ELF-1 (cell line): ENCODE data around the gene GARIN1A.
"Not testable (repeated sequence)": the region's sequence is repeated elsewhere in the genome, so short reads cannot be mapped to it uniquely, and the experiment has no call there.

Experiments
- DNase-seq: peaks from one replicate; pipeline ENCODE4 v3.0.0-alpha.2; 2016; ENCODE audit warnings: low read depth, low spot score

The GARIN1A gene

DNA sequence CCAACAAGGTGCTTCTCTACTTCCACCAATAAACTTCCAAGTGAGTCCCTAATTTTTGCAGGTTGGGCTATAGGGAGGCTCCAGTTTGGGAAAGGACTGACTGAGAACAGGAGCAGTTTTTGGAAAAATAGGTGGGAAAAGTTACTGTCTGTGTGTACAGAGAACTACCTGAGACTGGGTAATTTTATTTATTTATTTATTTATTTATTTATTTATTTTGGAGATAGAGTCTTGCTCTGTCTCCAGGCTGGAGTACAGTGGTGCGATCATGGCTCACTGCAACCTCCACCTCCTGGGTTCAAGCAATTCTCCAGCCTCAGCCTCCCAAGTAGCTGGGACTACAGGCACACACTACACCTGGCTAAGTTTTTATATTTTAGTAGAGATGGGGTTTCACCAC lies 11.2 kb downstream of the GARIN1A start:
- not testable (repeated sequence) for DNase-seq

GRCh38 chr7:128683738-128684137 lies 11.6 kb downstream of the GARIN1A start:
- DNase-seq: not testable (repeated sequence)

DNA sequence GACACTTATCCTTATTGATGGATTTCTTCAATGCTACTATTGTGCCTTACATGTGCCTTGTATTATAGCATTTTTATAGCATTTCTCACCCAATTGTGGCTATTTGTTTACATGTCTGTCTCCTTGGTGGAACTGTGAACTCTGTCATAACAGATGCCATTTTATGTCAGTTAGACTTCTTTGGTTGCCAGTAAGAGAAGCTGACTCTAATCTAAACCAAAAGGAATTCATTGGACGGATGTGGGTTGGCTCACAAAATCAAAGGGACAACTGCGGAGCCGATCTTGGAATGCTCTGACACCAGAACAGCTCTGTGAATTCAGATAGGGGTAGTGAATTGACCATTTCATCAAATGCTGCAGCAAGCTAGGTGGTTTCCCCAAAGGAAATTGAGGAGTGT lies 15.0 kb downstream of the GARIN1A start:
- DNase-seq: no peak

- DNase-seq: no peak
Measured at GRCh38 chr7:128688492-128688891, 16.4 kb downstream of the GARIN1A start.

GRCh38 chr7:128689161-128689935 lies 17.3 kb downstream of the GARIN1A start:
- not testable (repeated sequence) for DNase-seq

DNA sequence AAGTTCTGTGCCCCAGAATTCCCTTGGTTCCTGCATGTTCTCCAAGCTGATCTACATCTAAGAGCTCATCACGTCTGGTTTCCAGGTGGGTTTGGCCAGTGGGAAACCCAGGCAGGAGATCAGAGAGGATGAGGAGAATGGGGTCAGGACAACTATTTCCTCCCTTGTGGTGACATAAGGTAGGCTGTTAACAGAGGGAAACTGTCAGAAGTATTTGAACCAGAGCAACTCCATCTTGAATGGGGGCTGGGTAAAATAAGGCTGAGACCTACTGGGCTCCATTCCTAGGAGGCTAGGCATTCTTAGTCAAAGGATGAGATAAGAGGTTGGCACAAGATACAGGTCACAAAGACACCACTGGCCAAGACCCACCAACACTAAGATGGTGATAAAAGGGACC lies 19.1 kb downstream of the GARIN1A start:
- no peak for DNase-seq

- DNase-seq: no peak
Measured at GRCh38 chr7:128692623-128693270, 20.7 kb downstream of the GARIN1A start.

- no peak for DNase-seq
Measured at GRCh38 chr7:128693373-128694015, 21.4 kb downstream of the GARIN1A start.

- no peak for DNase-seq
Measured at GRCh38 chr7:128694738-128695137, 22.6 kb downstream of the GARIN1A start.

- DNase-seq: peak; percentile 90
Measured at GRCh38 chr7:128697302-128697905, 25.3 kb downstream of the GARIN1A start.

- no peak for DNase-seq
Measured at GRCh38 chr7:128699196-128699712, 27.2 kb downstream of the GARIN1A start.

DNA sequence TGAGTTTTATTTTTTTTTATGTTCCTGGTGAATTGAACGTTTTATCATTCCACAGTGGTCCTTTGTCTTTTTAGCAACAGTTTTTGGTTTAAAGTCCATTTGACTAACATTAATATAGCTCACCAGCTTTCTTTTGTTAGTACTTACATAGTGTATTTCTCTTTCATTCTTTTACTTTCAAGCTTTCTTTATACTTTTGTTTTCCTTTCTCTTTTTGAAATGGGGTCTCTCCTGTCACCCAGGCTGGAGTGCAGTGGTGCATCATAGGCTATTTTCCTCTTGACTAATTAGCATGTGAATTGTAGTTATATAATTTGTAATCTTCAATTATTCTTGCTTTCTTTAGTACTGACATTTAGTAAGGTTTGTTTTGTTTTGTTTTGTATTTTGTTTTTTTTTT lies 27.8 kb downstream of the GARIN1A start:
- DNase-seq: no peak

DNA sequence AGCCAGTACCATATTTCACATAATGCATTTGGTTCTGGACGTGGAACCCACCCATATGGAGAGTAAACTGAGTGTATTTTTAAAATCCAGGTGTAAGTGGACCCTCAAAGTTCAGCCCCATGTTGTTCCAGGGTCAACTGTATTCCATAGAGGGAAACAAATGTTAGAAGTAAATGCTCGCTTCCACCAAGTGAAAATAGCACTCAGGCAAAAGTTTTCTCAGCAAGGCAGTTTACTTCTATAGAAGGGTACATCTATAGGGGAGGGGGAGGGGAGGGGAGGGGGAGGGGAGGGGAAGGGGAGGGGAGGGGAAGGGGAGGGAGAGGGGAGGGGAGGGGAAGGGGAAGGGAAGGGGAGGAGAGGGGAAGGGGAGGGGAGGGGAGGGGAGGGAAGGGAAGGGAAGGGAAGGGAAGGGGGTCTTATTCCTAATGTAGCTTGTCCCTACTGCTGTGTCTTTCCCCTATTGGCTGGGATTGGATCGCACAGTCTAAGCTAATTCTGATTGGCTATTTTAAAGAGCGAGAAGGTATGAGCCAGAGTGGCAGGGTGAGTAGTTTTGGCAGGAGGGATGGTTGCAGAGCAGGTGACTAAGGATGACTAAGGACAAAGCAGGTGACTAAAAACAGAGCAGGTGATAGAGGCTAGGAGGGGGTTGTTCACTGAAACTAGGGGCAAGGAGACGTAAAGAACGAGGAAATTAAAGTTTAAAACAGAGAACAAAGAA lies 29.1 kb downstream of the GARIN1A start:
- no peak for DNase-seq

GRCh38 chr7:128703609-128704241 lies 31.6 kb downstream of the GARIN1A start:
- DNase-seq: no peak

DNA sequence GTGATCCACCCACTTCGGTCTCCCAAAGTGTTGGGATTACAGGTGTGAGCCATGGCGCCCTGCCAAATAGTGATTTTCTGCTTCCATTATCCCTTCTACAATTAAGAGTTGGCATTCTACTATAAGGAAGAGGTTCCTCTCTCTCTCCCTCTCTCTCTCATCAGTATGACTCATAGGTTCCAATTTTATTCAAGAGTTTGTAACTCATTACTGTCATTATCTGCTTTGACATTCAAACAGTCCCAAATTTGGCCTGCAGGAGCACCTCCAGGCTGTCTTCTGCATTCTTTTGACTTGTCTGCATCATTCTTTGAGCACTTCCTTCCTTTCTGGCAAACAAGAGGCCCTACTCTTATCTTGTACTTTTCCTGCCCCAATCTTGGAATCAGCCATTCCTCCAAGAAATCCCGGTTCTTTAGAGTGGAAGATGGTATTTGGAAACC lies 33.8 kb downstream of the GARIN1A start:
- DNase-seq: peak; percentile 60

DNA sequence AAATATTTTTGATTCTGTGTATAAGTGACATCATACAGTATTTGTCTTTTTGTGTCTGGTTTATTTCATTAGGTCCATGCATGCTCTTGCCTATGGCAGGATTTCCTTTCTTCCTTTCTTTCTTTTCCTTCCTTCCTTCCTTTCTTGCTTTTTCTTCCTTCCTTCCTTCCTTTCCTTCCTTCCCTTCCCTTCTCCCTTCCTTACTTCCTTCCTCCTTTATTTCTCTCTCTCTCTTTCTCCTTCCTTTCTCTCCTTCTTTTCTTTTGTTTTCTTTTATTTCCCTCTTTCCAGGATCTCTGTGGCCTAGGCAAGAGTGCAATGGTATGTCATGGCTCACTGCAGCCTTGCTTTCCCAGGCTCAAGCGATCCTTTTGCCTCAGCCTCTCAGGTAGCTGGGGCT lies 35.7 kb downstream of the GARIN1A start:
- no peak for DNase-seq

GRCh38 chr7:128708235-128708634 lies 36.1 kb downstream of the GARIN1A start:
- no peak for DNase-seq

GRCh38 chr7:128708824-128709223 lies 36.7 kb downstream of the GARIN1A start:
- no peak for DNase-seq

DNA sequence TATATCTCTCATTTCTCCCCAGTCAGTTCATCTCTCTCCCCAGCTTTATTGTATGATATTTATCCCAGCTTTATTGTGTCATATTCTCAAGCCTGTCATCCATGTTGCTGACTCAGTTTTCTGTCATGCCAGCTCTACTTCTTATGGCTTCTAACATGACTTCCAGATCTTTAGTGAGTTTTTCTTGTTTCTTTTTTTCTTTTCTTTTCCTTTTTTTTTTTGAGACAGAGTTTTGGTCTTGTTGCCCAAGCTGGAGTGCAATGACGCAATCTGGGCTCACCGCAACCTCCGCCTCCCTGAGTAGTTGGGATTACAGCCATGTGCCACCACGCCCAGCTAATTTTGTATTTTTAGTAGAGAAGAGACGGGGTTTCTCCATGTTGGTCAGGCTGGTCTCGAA lies 38.4 kb downstream of the GARIN1A start:
- DNase-seq: no peak

DNA sequence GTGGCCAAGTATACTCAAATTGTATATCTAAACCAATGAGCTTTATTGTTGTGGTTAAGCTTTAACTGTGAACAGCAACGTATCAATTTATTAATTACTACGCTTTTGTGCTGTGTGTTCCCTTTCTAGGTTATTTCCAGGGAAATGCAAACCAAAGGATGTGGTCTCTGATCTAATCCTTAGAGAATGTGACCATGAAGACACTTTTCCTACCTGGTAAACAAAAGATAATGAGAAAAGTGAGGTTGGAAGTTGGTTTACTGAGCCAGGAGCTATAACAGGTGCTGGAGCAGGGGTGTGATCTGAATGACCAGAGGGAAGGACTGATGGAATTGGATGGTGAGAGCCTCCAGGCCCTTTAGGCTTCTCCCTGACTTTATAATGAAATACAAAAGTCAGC lies 41.7 kb downstream of the GARIN1A start:
- no peak for DNase-seq
